ENCODE data around the gene CCM2L.

DNA sequence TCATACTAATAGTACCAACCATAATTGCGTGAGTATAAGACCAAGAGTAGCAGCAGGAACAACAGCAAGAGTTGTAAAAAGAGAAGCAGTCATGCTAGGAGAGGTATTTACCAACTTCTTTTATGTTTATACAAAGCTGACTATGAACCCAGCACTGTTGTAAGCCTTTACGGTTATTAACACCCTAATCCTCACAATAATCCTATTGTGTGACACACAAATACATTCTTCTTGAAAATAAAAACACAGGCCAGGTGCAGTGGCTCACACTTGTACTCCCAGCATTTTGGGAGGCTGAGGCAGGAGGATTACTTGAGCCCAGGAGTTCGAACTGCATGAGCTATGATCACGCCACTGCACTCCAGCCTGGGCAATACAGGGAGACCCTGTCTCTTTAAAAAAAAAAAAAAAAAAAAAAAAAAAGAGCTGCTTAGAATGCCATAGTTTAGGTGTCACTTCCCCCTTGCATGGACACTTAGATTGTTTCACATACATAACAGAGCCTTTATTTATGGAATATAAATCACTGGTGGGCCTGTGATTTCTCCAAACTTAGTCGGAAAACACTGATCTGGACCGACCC lies 62.0 kb downstream of the CCM2L start:
- TF ChIP-seq, protein P1, sequence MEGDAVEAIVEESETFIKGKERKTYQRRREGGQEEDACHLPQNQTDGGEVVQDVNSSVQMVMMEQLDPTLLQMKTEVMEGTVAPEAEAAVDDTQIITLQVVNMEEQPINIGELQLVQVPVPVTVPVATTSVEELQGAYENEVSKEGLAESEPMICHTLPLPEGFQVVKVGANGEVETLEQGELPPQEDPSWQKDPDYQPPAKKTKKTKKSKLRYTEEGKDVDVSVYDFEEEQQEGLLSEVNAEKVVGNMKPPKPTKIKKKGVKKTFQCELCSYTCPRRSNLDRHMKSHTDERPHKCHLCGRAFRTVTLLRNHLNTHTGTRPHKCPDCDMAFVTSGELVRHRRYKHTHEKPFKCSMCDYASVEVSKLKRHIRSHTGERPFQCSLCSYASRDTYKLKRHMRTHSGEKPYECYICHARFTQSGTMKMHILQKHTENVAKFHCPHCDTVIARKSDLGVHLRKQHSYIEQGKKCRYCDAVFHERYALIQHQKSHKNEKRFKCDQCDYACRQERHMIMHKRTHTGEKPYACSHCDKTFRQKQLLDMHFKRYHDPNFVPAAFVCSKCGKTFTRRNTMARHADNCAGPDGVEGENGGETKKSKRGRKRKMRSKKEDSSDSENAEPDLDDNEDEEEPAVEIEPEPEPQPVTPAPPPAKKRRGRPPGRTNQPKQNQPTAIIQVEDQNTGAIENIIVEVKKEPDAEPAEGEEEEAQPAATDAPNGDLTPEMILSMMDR (conservative IDR thresholded peaks at IDR 0.05; ENCODE audit: low read depth, low read length): no peak
- TF ChIP-seq POLR2A (IDR thresholded peaks at IDR 0.05; ENCODE audit: low read depth, low read length) (no peak), CHD1 (IDR thresholded peaks at IDR 0.05; ENCODE audit: low read depth, low read length) (no peak), CEBPB (IDR thresholded peaks at IDR 0.05; ENCODE audit: low read depth, low read length) (no peak), MXI1 (IDR thresholded peaks at IDR 0.05; ENCODE audit: borderline replicate concordance, low read depth, low read length) (no peak), SMC3 (IDR thresholded peaks at IDR 0.05; ENCODE audit: low read depth, low read length) (no peak), BHLHE40 (IDR thresholded peaks at IDR 0.05; ENCODE audit: low read depth, low read length) (no peak), FOS (IDR thresholded peaks at IDR 0.05; ENCODE audit: low read depth, low read length) (no peak)
- TF ChIP-seq, protein P2, sequence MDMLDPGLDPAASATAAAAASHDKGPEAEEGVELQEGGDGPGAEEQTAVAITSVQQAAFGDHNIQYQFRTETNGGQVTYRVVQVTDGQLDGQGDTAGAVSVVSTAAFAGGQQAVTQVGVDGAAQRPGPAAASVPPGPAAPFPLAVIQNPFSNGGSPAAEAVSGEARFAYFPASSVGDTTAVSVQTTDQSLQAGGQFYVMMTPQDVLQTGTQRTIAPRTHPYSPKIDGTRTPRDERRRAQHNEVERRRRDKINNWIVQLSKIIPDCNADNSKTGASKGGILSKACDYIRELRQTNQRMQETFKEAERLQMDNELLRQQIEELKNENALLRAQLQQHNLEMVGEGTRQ (IDR thresholded peaks at IDR 0.05; ENCODE audit: low read depth, low read length): no peak
